Astrocyte (in vitro differentiated cells and primary cell): Measurements from ENCODE around the gene ADRB1.

Experiments used
- EZH2 ChIP-seq: IDR thresholded peaks from 2 replicates; pipeline ENCODE4 v1.6.1; 2012; ENCODE audit warnings: mild to moderate bottlenecking, low read length, inconsistent platforms; ENCODE audit not compliant: insufficient read depth
- TF ChIP-seq, protein P1 (sequence below): IDR thresholded peaks from 2 replicates; pipeline ENCODE4 v1.5.1; 2011; ENCODE audit warnings: low read depth, mild to moderate bottlenecking, inconsistent platforms, low read length, moderate library complexity; ENCODE audit not compliant: insufficient read depth

DNA sequence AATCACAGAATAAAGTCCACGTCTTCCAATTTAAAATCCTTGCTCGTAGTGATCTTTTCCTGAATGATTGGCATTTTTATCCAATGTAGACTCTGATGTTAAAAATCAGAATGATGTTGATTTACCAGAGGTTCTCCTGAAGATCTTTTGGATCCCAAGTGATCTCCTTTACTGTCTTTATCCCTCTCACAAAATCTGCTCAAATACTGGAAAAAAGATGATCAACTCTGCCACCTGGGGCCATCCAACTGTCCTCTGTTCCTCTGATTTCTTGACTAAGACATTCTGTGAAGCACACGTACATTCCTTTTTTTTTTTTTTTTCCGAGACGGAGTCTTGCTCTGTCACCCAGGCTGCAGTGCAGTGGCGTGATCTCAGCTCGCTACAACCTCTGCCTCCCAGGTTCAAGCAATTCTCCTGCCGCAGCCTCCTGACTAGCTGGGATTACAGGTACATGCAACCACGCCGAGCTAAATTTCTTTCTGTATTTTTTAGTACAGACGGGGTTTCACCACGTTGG is 18.0 kb upstream of the ADRB1 start:
- TF ChIP-seq, protein P1, sequence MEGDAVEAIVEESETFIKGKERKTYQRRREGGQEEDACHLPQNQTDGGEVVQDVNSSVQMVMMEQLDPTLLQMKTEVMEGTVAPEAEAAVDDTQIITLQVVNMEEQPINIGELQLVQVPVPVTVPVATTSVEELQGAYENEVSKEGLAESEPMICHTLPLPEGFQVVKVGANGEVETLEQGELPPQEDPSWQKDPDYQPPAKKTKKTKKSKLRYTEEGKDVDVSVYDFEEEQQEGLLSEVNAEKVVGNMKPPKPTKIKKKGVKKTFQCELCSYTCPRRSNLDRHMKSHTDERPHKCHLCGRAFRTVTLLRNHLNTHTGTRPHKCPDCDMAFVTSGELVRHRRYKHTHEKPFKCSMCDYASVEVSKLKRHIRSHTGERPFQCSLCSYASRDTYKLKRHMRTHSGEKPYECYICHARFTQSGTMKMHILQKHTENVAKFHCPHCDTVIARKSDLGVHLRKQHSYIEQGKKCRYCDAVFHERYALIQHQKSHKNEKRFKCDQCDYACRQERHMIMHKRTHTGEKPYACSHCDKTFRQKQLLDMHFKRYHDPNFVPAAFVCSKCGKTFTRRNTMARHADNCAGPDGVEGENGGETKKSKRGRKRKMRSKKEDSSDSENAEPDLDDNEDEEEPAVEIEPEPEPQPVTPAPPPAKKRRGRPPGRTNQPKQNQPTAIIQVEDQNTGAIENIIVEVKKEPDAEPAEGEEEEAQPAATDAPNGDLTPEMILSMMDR, result no peak
- TF ChIP-seq EZH2, result no peak
